Activated CD4-positive, alpha-beta T cell treated with anti-CD3 and anti-CD28 coated beads, Interleukin-2, amount 10 ng/mL, durations not matched to agents 7 days and 5 days (primary cell): ENCODE measurements around the gene EXOC4. TPM values are rescaled to one million over a fixed set of nuclear protein-coding genes. Genes with fewer than 3 reads are reported as not detected.

Experiments used
- CTCF ChIA-PET: fragments of 350-600 bp; sonication (Branson Sonifier 250); formaldehyde crosslinking; loops from one replicate; lab custom pipeline; 2021; ENCODE audit warnings: antibody characterized with exemption; lab: Charles Lee
- POLR2A ChIA-PET: fragments of 350-600 bp; sonication (Branson Sonifier 250); formaldehyde crosslinking; loops from one replicate; lab custom pipeline; 2021; ENCODE audit warnings: antibody characterized with exemption; lab: Charles Lee
- DNase-seq: peaks from one replicate; pipeline ENCODE4 v3.0.0-alpha.2; 2020
- H3K27ac Mint-ChIP-seq: one replicate; pipeline ENCODE4 v1.8.0; 2021; ENCODE audit warnings: mild to moderate bottlenecking, moderate library complexity, mixed read lengths
- H3K27me3 Mint-ChIP-seq: one replicate; pipeline ENCODE4 v1.8.0; 2021; ENCODE audit warnings: mixed read lengths
- H3K36me3 Mint-ChIP-seq: one replicate; pipeline ENCODE4 v1.8.0; 2021; ENCODE audit warnings: low read depth, mixed read lengths
- H3K4me1 Mint-ChIP-seq: one replicate; pipeline ENCODE4 v1.8.0; 2021; ENCODE audit warnings: mixed read lengths
- H3K4me3 Mint-ChIP-seq: one replicate; pipeline ENCODE4 v1.8.0; 2021; ENCODE audit warnings: mild to moderate bottlenecking, moderate library complexity, mixed read lengths
- H3K9me3 Mint-ChIP-seq: one replicate; pipeline ENCODE4 v1.8.0; 2021; ENCODE audit warnings: mixed read lengths
- total RNA-seq, 2 experiments: library from RNA; stranded (reverse); gene quantifications; one replicate each; pipeline ENCODE4 v1.2.3, GENCODE V29; 2021

Gene EXOC4
- total RNA-seq, 2 experiments from 2014 or later, result 76.7 to 84.6 TPM

DNA sequence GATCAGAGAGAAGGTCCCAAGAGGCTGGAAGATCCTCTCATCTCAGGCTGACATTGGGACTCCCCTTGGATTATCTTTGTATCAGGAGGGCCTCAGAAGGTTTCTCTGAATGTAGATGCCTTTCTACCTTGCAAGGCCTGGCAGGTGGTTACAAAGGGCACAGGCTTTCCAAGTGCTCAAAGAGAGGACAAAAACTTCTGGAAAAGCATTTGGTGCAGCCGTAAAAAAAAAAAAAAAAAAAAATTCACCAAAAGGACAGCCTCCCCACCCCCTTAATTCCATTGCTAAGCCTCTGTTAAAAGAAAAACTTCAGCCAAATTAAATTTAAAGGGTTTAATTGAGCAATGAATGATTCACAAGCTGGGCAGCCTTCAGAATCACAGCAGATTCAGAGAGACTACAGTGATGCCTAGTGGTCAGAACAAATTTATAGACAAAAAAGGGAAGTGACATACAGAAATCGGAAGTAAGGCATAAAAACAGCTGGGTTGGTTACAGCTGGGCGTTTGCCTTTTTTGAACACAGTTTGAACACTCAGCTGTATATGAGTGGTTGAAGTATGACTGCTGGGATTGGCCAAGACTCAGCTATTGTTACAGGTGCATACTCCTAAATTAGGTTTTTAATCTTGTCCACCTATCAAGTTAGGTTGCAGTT, 831.7 kb downstream of the EXOC4 start:
- Mint-ChIP-seq H3K36me3 (no peaks in the 10 kb centered on the region), H3K9me3 (peaks cover 15% of the 10 kb centered on the region), H3K27me3 (no peaks in the 10 kb centered on the region), H3K27ac (no peak overlapping the region), H3K4me3 (no peak overlapping the region), H3K4me1 (no peaks in the 10 kb centered on the region)
- CTCF ChIA-PET, result interaction anchor here (1.2 kb wide), 1 partner anchor 20 kb away, joined by 4 read pairs; no protein-coding TSS in a partner anchor
- POLR2A ChIA-PET, result no interaction called here
- DNase-seq, result no peak

DNA sequence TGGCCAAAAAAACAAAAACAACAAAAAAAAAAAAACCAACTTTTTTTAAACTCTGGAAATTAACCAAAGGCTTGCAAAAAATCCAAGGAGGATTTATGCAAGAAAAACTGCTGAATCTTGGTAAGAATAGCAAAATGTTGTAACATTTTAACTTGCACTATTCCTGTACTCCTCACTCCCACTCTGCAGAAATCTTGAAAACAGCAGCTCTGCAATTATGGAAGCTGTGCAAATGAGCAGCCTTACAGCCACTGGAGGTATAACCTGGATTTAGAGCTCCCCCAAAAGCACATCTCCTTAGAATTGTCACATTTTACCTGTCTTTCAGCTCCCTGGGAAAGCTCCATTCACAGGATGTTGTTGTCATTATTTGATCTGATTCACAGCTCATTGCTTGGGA, 832.4 kb downstream of the EXOC4 start:
- H3K36me3 Mint-ChIP-seq, result no peaks in the 10 kb centered on the region
- CTCF ChIA-PET, result interaction anchor here (1.2 kb wide), 1 partner anchor 21 kb away, joined by 4 read pairs; no protein-coding TSS in a partner anchor
- no peaks in the 10 kb centered on the region for H3K27me3 Mint-ChIP-seq

DNA sequence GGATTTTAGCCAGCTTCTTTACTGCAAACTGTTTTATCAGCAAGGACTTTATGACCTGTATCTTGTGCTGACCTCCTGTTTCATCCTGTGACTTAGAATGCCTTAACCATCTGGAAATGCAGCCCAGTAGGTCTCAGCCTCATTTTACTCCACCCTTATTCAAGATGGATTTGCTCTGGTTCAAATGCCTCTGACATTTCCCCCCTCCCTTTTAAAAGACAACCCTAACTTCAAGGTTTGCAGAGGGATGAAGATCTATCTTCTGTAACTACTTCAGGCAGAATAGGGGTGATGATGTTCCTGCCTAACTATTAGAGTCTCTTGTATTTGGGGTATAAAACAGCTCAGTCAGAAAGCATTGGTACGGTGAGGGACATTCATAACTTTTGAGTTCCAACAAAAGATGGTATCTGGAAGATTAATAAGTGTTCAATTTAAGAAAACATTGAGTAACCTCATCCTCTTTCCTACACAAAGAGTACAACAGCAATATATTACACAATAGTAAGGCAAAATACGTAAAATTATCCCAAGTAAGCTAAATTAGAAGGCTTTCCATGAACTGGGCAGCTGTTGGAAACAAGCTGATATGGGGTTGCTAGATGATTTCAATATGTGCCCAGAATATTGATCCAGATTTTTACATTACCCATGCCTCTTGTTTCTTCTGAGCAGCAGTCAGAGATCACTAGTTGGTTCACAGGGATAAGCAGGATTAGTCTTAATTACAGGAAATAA, 834.3 kb downstream of the EXOC4 start:
- peaks cover 21% of the 10 kb centered on the region for H3K9me3 Mint-ChIP-seq
- no peak overlapping the region for H3K27ac Mint-ChIP-seq
- H3K27me3 Mint-ChIP-seq, result no peaks in the 10 kb centered on the region
- no peaks in the 10 kb centered on the region for H3K4me1 Mint-ChIP-seq
- DNase-seq, result no peak
- CTCF ChIA-PET, result no interaction called here
- no peak overlapping the region for H3K4me3 Mint-ChIP-seq
- H3K36me3 Mint-ChIP-seq, result no peaks in the 10 kb centered on the region
- POLR2A ChIA-PET, result no interaction called here

More for the DNA sequence above, 832.4 kb downstream of the EXOC4 start:
- Mint-ChIP-seq H3K27ac (no peak overlapping the region), H3K4me1 (no peaks in the 10 kb centered on the region), H3K9me3 (peaks cover 20% of the 10 kb centered on the region), H3K4me3 (no peak overlapping the region)
- no peak for DNase-seq
- POLR2A ChIA-PET, result no interaction called here

DNA sequence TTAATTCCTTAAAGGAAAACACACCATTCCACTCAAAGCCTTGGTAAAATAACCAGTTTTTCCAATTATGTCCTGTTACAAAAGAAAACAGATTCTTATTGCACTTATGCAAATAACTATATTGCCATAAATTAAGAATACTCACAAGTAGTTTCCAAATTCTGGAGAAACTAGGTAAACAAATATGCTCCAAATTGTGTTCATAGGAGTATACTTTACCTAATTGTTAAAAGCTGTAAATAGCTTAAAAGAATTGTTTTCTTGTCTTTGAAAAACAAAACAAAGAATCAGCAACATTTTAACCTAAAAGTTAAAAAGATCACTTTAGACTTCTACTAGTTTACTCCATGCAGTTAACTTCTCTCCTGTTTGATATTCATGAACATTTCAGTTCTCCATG, 835.3 kb downstream of the EXOC4 start:
- Mint-ChIP-seq H3K27ac (no peak overlapping the region), H3K27me3 (no peaks in the 10 kb centered on the region), H3K36me3 (no peaks in the 10 kb centered on the region), H3K4me1 (no peaks in the 10 kb centered on the region), H3K4me3 (no peak overlapping the region), H3K9me3 (peaks cover 21% of the 10 kb centered on the region)
- DNase-seq, result no peak
- ChIA-PET CTCF (no interaction called here), POLR2A (no interaction called here)

DNA sequence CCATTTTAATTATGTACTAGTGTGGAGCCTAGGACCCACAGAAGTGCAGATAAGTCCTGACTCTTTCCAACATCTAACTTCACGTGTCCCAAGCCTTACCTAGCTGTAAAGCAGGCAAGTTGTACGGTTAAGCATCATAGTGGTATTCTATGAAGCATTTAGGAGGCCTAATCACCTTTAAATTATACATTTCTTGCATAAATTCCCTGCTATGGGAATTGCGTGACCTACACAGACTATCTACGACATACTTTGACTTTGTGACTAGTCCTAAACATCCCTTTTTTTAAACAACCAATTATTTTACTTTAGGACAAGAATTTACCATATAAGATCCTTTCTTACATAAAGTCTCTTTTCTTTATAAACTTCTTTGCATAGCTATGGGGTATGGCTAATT, 836.6 kb downstream of the EXOC4 start:
- peaks cover 23% of the 10 kb centered on the region for H3K9me3 Mint-ChIP-seq
- no peak overlapping the region for H3K4me3 Mint-ChIP-seq
- CTCF ChIA-PET, result interaction anchor here (1.1 kb wide), 1 partner anchor 9 kb away, joined by 3 read pairs; no protein-coding TSS in a partner anchor
- DNase-seq, result no peak
- no peak overlapping the region for H3K27ac Mint-ChIP-seq
- H3K27me3 Mint-ChIP-seq, result peaks cover 1% of the 10 kb centered on the region
- POLR2A ChIA-PET, result no interaction called here
- H3K4me1 Mint-ChIP-seq, result no peaks in the 10 kb centered on the region
- H3K36me3 Mint-ChIP-seq, result no peaks in the 10 kb centered on the region

DNA sequence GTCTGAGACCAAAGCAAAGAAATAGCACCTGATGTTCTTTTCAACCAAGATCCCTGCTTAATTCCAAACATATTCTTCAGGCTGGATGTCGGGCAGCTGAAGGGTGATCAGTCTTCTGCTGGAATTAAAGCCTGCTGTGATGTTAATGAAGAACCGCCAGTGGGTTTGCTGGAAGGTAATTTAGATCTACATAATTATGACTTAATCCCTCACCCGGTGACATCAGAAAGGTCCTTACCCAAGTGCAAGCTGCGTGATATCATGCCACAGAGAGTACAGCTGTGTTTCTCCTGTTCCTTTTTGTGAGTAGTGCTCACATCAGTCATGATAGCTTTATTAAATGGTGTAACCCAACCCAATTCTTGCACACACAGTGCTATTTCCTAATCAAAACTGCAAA, 845.2 kb downstream of the EXOC4 start:
- DNase-seq, result no peak
- Mint-ChIP-seq H3K27ac (no peak overlapping the region), H3K4me1 (no peaks in the 10 kb centered on the region), H3K27me3 (peaks cover 7% of the 10 kb centered on the region), H3K4me3 (no peak overlapping the region), H3K36me3 (no peaks in the 10 kb centered on the region), H3K9me3 (peaks cover 13% of the 10 kb centered on the region)
- ChIA-PET POLR2A (no interaction called here), CTCF (interaction anchor here (1.0 kb wide), 1 partner anchor 9 kb away, joined by 3 read pairs; no protein-coding TSS in a partner anchor)

DNA sequence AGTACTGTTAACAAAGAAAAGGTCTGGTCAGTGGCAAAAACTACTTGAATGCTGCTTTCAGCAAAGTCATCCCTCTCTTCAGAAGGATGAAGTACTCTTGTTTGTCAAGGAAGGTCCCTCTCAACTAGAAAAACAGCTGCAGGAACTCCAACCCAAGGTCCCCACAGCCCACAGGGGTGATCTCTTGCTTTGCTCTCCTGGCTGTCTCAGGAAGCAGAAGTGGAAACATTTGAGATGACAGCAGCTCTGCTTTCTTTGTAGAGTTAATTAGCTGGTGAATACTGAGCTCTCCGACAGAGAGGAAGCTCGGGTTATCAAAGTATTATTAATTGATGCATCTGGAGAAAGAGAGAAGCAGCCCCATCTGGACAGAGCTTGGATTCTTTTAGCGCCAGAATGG, 848.8 kb downstream of the EXOC4 start:
- DNase-seq, result no peak
- Mint-ChIP-seq H3K4me1 (no peaks in the 10 kb centered on the region), H3K4me3 (no peak overlapping the region), H3K9me3 (peaks cover 2% of the 10 kb centered on the region), H3K27ac (no peak overlapping the region), H3K36me3 (no peaks in the 10 kb centered on the region), H3K27me3 (no peaks in the 10 kb centered on the region)
- ChIA-PET POLR2A (no interaction called here), CTCF (no interaction called here)

DNA sequence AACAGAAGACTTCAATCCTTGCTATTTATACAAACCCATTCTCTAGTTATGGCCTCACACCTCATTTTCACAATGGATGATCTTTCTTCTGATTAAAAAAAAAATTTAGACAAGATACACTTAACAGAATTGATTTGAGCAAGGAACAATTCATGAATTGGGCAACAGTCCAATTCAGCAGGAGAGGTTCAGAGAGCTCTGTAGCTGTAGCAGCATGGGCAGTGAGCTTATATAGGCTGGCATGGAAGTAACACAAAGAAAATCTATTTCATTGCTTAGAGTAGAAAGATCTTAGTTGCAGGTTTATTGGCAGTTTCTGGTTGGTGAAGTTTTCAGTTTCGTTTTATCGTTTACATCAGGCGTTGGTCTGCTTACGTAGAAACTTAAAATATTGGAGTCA, 851.3 kb downstream of the EXOC4 start:
- Mint-ChIP-seq H3K4me1 (no peaks in the 10 kb centered on the region), H3K4me3 (no peak overlapping the region), H3K36me3 (no peaks in the 10 kb centered on the region), H3K27me3 (no peaks in the 10 kb centered on the region), H3K9me3 (peaks cover 2% of the 10 kb centered on the region), H3K27ac (no peak overlapping the region)
- ChIA-PET CTCF (no interaction called here), POLR2A (interaction anchor here (0.6 to 0.7 kb wide), 2 partner anchors 200 to 256 kb away, joined by 3 to 4 read pairs; no protein-coding TSS in a partner anchor)
- DNase-seq, result no peak

DNA sequence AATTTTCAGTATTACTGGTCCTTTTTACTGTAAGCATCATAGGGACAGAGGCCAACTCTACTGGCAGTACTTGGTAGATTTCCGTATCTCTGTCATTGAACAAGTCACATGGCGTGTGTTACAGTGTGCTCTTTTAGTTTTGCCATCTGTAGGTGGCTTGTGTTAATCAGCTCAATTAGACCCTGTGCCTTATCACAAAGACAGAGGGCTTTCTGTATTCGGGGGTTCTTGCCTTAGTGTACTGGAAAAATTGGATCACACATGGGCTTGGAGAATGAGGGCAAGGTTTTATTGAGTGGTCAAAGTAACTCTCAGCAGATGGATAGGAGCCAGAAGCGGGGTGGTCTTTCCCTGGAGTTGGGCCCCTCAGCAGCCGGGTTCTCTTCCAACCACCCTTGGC, 853.0 kb downstream of the EXOC4 start:
- Mint-ChIP-seq H3K4me3 (no peak overlapping the region), H3K36me3 (no peaks in the 10 kb centered on the region), H3K4me1 (no peaks in the 10 kb centered on the region), H3K27ac (no peak overlapping the region), H3K27me3 (no peaks in the 10 kb centered on the region), H3K9me3 (peaks cover 2% of the 10 kb centered on the region)
- CTCF ChIA-PET, result no interaction called here
- POLR2A ChIA-PET, result no interaction called here
- no peak for DNase-seq

DNA sequence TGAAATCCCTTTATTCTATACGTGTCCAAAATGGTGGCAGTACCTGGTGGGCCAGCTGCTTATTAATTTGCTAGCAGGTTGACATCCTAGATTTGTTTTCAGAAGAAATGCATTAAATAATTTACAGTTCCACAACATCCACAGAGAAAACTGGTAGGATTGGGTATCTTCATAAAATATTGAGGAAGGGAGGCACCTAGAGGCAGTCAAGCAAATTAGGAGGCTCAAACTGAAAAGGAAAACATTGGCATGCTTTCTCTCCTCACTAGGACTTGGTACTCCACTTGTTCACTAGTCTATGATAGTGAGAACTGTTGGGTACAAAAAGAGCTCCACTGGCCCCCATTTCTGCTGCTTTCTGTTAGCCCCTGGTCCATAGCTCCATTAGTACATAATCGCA, 855.9 kb downstream of the EXOC4 start:
- no peaks in the 10 kb centered on the region for H3K27me3 Mint-ChIP-seq
- H3K9me3 Mint-ChIP-seq, result no peaks in the 10 kb centered on the region
- H3K4me1 Mint-ChIP-seq, result peaks cover 4% of the 10 kb centered on the region
- H3K36me3 Mint-ChIP-seq, result no peaks in the 10 kb centered on the region
- CTCF ChIA-PET, result no interaction called here
- H3K27ac Mint-ChIP-seq, result no peak overlapping the region
- POLR2A ChIA-PET, result no interaction called here
- H3K4me3 Mint-ChIP-seq, result no peak overlapping the region
- no peak for DNase-seq

DNA sequence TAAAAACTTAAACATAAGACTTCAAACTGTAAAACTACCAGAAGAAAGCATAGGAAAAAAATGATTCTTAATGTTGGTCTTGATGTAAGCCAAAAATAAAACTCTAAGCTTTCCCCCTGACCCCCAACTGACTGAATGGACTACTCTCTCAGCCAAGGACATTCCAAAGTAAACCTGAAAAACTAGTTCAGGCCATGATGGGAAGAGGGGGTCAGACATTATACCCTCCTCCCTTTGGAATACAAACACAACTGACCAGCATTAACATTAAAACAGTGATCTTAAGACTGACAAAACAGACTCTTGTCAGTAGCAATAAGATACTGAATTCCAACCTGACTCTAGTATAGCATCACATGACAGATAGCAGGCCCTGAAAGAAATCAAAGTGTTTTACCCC, 860.8 kb downstream of the EXOC4 start:
- no peak for DNase-seq
- no peaks in the 10 kb centered on the region for H3K27me3 Mint-ChIP-seq
- POLR2A ChIA-PET, result no interaction called here
- H3K4me1 Mint-ChIP-seq, result peaks cover 4% of the 10 kb centered on the region
- CTCF ChIA-PET, result no interaction called here
- no peak overlapping the region for H3K27ac Mint-ChIP-seq
- H3K4me3 Mint-ChIP-seq, result no peak overlapping the region
- no peaks in the 10 kb centered on the region for H3K36me3 Mint-ChIP-seq
- peaks cover 4% of the 10 kb centered on the region for H3K9me3 Mint-ChIP-seq

DNA sequence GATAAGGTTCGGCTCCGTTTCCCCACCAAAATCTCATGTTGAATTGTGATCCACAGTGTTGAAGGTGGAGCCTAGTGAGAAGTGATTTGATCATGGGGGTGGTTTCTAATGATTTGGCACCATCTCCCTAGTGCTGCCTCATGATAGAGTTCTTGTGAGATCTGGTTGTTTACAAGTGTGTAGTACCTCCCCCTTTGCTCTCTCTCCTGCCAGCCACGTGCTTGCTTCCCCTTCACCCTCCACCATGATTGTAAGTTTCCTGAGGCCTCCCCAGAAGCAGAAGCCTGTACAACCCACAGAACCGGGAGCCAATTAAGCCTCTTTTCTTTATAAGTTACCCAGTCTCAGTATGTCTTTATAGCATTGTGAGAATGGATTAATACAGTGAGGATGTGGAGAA, 862.1 kb downstream of the EXOC4 start:
- H3K9me3 Mint-ChIP-seq, result peaks cover 4% of the 10 kb centered on the region
- H3K4me3 Mint-ChIP-seq, result no peak overlapping the region
- H3K4me1 Mint-ChIP-seq, result peaks cover 4% of the 10 kb centered on the region
- H3K36me3 Mint-ChIP-seq, result no peaks in the 10 kb centered on the region
- no peaks in the 10 kb centered on the region for H3K27me3 Mint-ChIP-seq
- H3K27ac Mint-ChIP-seq, result no peak overlapping the region
- DNase-seq, result no peak
- POLR2A ChIA-PET, result no interaction called here
- CTCF ChIA-PET, result no interaction called here
